ENCODE measurements around the gene KRTAP6-2.

DNA sequence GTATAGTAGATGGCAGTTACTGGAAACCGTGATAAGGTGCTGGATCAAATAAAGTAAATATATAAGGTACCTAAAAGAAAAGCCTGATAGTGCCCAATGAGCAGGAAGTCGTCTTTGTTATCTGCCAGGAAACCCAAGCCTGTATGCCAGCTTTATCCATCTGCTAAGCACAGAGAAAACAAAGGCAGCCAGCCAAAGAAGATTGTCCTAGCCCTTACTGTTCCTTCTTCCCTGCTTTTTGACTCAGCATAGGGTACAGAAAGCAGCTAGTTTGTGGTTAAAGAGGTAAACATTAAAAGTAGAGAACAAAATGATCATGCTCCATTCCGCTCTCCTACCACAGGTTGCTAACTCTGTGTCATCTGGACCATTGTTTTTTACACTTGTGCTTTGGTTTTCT is 18.6 kb downstream of the KRTAP6-2 start:
- TF ChIP-seq, protein P1, sequence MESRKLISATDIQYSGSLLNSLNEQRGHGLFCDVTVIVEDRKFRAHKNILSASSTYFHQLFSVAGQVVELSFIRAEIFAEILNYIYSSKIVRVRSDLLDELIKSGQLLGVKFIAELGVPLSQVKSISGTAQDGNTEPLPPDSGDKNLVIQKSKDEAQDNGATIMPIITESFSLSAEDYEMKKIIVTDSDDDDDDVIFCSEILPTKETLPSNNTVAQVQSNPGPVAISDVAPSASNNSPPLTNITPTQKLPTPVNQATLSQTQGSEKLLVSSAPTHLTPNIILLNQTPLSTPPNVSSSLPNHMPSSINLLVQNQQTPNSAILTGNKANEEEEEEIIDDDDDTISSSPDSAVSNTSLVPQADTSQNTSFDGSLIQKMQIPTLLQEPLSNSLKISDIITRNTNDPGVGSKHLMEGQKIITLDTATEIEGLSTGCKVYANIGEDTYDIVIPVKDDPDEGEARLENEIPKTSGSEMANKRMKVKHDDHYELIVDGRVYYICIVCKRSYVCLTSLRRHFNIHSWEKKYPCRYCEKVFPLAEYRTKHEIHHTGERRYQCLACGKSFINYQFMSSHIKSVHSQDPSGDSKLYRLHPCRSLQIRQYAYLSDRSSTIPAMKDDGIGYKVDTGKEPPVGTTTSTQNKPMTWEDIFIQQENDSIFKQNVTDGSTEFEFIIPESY (IDR thresholded peaks at IDR 0.05), result no peak
- TF ChIP-seq POLR2A (IDR thresholded peaks at IDR 0.05; ENCODE audit: low read depth, low read length) (no peak), TARDBP (IDR thresholded peaks at IDR 0.05; ENCODE audit: borderline replicate concordance) (no peak), FOS (IDR thresholded peaks at IDR 0.05; ENCODE audit: borderline replicate concordance, extremely low read depth, insufficient read length) (no peak), TCF12 (IDR thresholded peaks at IDR 0.05; ENCODE audit: low read depth, low read length) (no peak)
- TF ChIP-seq, protein P2, sequence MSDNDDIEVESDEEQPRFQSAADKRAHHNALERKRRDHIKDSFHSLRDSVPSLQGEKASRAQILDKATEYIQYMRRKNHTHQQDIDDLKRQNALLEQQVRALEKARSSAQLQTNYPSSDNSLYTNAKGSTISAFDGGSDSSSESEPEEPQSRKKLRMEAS (IDR thresholded peaks at IDR 0.05; ENCODE audit: low read depth, low read length), result no peak
- TF ChIP-seq, protein P3, sequence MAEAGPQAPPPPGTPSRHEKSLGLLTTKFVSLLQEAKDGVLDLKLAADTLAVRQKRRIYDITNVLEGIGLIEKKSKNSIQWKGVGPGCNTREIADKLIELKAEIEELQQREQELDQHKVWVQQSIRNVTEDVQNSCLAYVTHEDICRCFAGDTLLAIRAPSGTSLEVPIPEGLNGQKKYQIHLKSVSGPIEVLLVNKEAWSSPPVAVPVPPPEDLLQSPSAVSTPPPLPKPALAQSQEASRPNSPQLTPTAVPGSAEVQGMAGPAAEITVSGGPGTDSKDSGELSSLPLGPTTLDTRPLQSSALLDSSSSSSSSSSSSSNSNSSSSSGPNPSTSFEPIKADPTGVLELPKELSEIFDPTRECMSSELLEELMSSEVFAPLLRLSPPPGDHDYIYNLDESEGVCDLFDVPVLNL (IDR thresholded peaks at IDR 0.05; ENCODE audit: low read depth, low read length), result no peak
- TF ChIP-seq, protein P4, sequence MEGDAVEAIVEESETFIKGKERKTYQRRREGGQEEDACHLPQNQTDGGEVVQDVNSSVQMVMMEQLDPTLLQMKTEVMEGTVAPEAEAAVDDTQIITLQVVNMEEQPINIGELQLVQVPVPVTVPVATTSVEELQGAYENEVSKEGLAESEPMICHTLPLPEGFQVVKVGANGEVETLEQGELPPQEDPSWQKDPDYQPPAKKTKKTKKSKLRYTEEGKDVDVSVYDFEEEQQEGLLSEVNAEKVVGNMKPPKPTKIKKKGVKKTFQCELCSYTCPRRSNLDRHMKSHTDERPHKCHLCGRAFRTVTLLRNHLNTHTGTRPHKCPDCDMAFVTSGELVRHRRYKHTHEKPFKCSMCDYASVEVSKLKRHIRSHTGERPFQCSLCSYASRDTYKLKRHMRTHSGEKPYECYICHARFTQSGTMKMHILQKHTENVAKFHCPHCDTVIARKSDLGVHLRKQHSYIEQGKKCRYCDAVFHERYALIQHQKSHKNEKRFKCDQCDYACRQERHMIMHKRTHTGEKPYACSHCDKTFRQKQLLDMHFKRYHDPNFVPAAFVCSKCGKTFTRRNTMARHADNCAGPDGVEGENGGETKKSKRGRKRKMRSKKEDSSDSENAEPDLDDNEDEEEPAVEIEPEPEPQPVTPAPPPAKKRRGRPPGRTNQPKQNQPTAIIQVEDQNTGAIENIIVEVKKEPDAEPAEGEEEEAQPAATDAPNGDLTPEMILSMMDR (IDR thresholded peaks at IDR 0.05 in 2 of 3, conservative IDR thresholded peaks at IDR 0.05 in 1 of 3; ENCODE audit: control insufficient read depth in 2 of 3, extremely low read depth in 1 of 3, insufficient read depth in 1 of 3, low read depth in 3 of 3, low read length in 3 of 3), result no peak

All from GM12878 (cell line).